Natural killer cell (primary cell): Measurements from ENCODE around the gene ATP2C2. TPM values are rescaled to one million over a fixed set of nuclear protein-coding genes. Genes with fewer than 3 reads are reported as not detected.
A peak's percentile ranks its signal among the peaks of the same experiment; 100 is the strongest.

Experiments used
- ATAC-seq, 3 donors: fragments of 150-1000 bp in 2 of 3; fragments of 200-7000 bp in 1 of 3; cut with Tn5 transposase; 1 replicate in 1 of 3; 2 replicates in 2 of 3; pipeline ENCODE4 v1.10.0; 2021; ENCODE audit warnings: mild to moderate bottlenecking in 2 of 3, moderate library complexity in 2 of 3
- DNase-seq, 2 donors: peaks; one replicate each; pipeline versions ENCODE4 v3.0.0 to v3.0.0-alpha.2; 2013 to 2021; ENCODE audit warnings: mixed read lengths in 1 of 2
- H3K27ac ChIP-seq: one replicate; pipeline ENCODE4 v1.5.1; 2013; ENCODE audit warnings: mild to moderate bottlenecking, low read length
- H3K27me3 ChIP-seq: one replicate; pipeline ENCODE4 v1.6.1; 2013; ENCODE audit warnings: low read length; ENCODE audit not compliant: control insufficient read depth, insufficient read depth
- H3K36me3 ChIP-seq: one replicate; pipeline ENCODE4 v1.6.1; 2013; ENCODE audit warnings: low read length; ENCODE audit not compliant: control insufficient read depth, insufficient read depth
- H3K4me1 ChIP-seq: one replicate; pipeline ENCODE4 v1.6.1; 2013; ENCODE audit warnings: low read length; ENCODE audit not compliant: control insufficient read depth, insufficient read depth
- H3K4me3 ChIP-seq: one replicate; pipeline ENCODE4 v1.5.1; 2013; ENCODE audit warnings: low read length
- H3K9me3 ChIP-seq: one replicate; pipeline ENCODE4 v1.6.1; 2013; ENCODE audit warnings: low read length; ENCODE audit not compliant: control insufficient read depth, insufficient read depth
- H3K27ac Mint-ChIP-seq, 2 donors: one replicate each; pipeline ENCODE4 v1.8.0; 2022; ENCODE audit warnings: mild to moderate bottlenecking in 2 of 2, mixed read lengths in 2 of 2, moderate library complexity in 1 of 2
- H3K27me3 Mint-ChIP-seq, 2 donors: one replicate each; pipeline ENCODE4 v1.8.0; 2022; ENCODE audit warnings: low read depth in 2 of 2, mixed read lengths in 2 of 2
- H3K36me3 Mint-ChIP-seq: one replicate; pipeline ENCODE4 v1.8.0; 2022; ENCODE audit warnings: mixed read lengths
- H3K4me1 Mint-ChIP-seq, 2 donors: one replicate each; pipeline ENCODE4 v1.8.0; 2022; ENCODE audit warnings: mixed read lengths in 2 of 2
- H3K4me3 Mint-ChIP-seq: one replicate; pipeline ENCODE4 v1.8.0; 2022; ENCODE audit warnings: mild to moderate bottlenecking, moderate library complexity, mixed read lengths
- H3K9me3 Mint-ChIP-seq, 2 donors: one replicate each; pipeline ENCODE4 v1.8.0; 2022; ENCODE audit warnings: mixed read lengths in 2 of 2
- CTCF ChIP-seq: fragments of 200-600 bp; IDR thresholded peaks from one replicate; pipeline ENCODE4 v1.8.0; 2022; ENCODE audit warnings: antibody characterized with exemption
- WGBS: methylation state at CpG from one replicate; pipeline ENCODE4 v1.1.7; 2013; ENCODE audit warnings: missing lambda C conversion rate; ENCODE audit not compliant: insufficient coverage; 5-methylcytosine and 5-hydroxymethylcytosine counted together
- intact Hi-C: fragments of 100-400 bp; cut with micrococcal nuclease; formaldehyde crosslinking; loops from one replicate; pipeline ENCODE4 v1.14.2; 2022
- total RNA-seq, 4 donors: library from RNA; stranded (reverse); fragments of 120-200 nt in 1 of 4; gene quantifications; one replicate each; pipeline versions ENCODE4 v1.2.3 to v1.2.4, GENCODE V29; 2013 to 2022

ATP2C2 gene
- total RNA-seq, 3 donors from 2014 or later (not counting 1 experiment from before 2014, with no cell fraction given) = not detected

- intact Hi-C loops = no loop called here
- Histone ChIP-seq H3K4me3 (no peak overlapping the region), H3K4me1 (peaks cover 71% of the 10 kb centered on the region), H3K27me3 (no peaks in the 10 kb centered on the region), H3K27ac (peak overlapping the region; percentile 57), H3K36me3 (no peaks in the 10 kb centered on the region), H3K9me3 (no peaks in the 10 kb centered on the region)
- WGBS = 84% methylated on average over 11 of the region's 11 CpGs
- no peak overlapping the region for H3K4me3 Mint-ChIP-seq
- H3K36me3 Mint-ChIP-seq = no peaks in the 10 kb centered on the region
- peaks cover 0 to 5% of the 10 kb centered on the region in 2 donors for H3K27me3 Mint-ChIP-seq
- H3K27ac Mint-ChIP-seq = peak overlapping the region in 1 of 2 donors; percentile 93
- TF ChIP-seq CTCF = no peak
- ATAC-seq = no peak
- H3K9me3 Mint-ChIP-seq = no peaks in the 10 kb centered on the region
- peaks cover 24 to 50% of the 10 kb centered on the region in 2 donors for H3K4me1 Mint-ChIP-seq
- peak in 1 of 2 donors; percentile 21 for DNase-seq
Observed at GRCh38 chr16:84513666-84514065, 145.3 kb downstream of the ATP2C2 start.

Other genes starting within 250 kb of the ATP2C2 start
- 10 to 100 TPM; 11.2 to 15.3 (median 13.5) TPM for gene HSDL1, start 223.4 kb upstream of the ATP2C2 start, total RNA-seq
- gene DNAAF1, start 223.2 kb upstream of the ATP2C2 start, total RNA-seq = 1 to 10 TPM in 1 of 3 donors, under 1 TPM in 2; 0.43 to 2.9 (median 0.95) TPM
- gene TAF1C, start 181.5 kb upstream of the ATP2C2 start, total RNA-seq = 10 to 100 TPM; 89.0 to 97.7 (median 91.9) TPM
- not detected for gene ADAD2, start 177.4 kb upstream of the ATP2C2 start, total RNA-seq
- not detected for gene KCNG4, start 128.5 kb upstream of the ATP2C2 start, total RNA-seq
- gene WFDC1, start 73.7 kb upstream of the ATP2C2 start, total RNA-seq = not detected
- gene MEAK7, start 136.1 kb downstream of the ATP2C2 start, total RNA-seq = 1 to 10 TPM; 4.8 to 8.5 (median 4.8) TPM
- gene COTL1, start 249.5 kb downstream of the ATP2C2 start, total RNA-seq = 100 to 1,000 TPM in 2 of 3 donors, 10 to 100 TPM in 1; 43.7 to 187 (median 116) TPM